ENCODE measurements around the gene THPO. TPM values are rescaled to one million over a fixed set of nuclear protein-coding genes. Genes with fewer than 3 reads are reported as not detected.

THPO gene
- polyA plus RNA-seq, 1 donor (not counting 4 experiments of a cell fraction or from before 2014, with no cell fraction given): not detected

GRCh38 chr3:184332370-184333090 lies 45.5 kb downstream of the THPO start:
- Histone ChIP-seq H3K4me1 (ENCODE audit: control insufficient read depth, extremely low read depth, insufficient read depth, low read length) (peaks cover 62% of the 10 kb centered on the region), H4K20me1 (ENCODE audit: control insufficient read depth, extremely low read depth, insufficient read depth, low read length) (peaks cover 14% of the 10 kb centered on the region), H3K9me1 (ENCODE audit: control insufficient read depth, extremely low read depth, insufficient read depth, low read length) (peaks cover 3% of the 10 kb centered on the region), H3K9me3 (ENCODE audit: control insufficient read depth, low read depth, low read length) (no peaks in the 10 kb centered on the region), H3K79me2 (ENCODE audit: control insufficient read depth, insufficient read depth, low read length) (peaks cover 30% of the 10 kb centered on the region), H3K27me3 (ENCODE audit: control insufficient read depth, extremely low read depth, insufficient read depth, low read length) (no peaks in the 10 kb centered on the region), H3K9ac (ENCODE audit: control insufficient read depth, extremely low read depth, insufficient read depth, low read length) (peak overlapping the region; percentile 64), H3K4me3 (ENCODE audit: control insufficient read depth in 2 of 3, extremely low read depth in 1 of 3, insufficient read depth in 2 of 3, low read depth in 1 of 3, low read length in 3 of 3) (peak overlapping the region in 2 of 3 experiments; percentile 4 to 28), H3K4me2 (ENCODE audit: control insufficient read depth, extremely low read depth, insufficient read depth, low read depth, low read length) (peak overlapping the region; percentile 73), H3K27ac (ENCODE audit: control insufficient read depth, insufficient read depth, low read length) (peak overlapping the region; percentile 85), H2AFZ (ENCODE audit: control insufficient read depth, low read length) (no peak overlapping the region), H3K36me3 (ENCODE audit: control insufficient read depth in 2 of 2, extremely low read depth in 1 of 2, insufficient read depth in 2 of 2, low read length in 2 of 2) (peaks cover 53 to 59% of the 10 kb centered on the region in 2 experiments)
- no peak for TF ChIP-seq EZH2 (IDR thresholded peaks at IDR 0.05; ENCODE audit: low read length)
- TF ChIP-seq, protein P1, sequence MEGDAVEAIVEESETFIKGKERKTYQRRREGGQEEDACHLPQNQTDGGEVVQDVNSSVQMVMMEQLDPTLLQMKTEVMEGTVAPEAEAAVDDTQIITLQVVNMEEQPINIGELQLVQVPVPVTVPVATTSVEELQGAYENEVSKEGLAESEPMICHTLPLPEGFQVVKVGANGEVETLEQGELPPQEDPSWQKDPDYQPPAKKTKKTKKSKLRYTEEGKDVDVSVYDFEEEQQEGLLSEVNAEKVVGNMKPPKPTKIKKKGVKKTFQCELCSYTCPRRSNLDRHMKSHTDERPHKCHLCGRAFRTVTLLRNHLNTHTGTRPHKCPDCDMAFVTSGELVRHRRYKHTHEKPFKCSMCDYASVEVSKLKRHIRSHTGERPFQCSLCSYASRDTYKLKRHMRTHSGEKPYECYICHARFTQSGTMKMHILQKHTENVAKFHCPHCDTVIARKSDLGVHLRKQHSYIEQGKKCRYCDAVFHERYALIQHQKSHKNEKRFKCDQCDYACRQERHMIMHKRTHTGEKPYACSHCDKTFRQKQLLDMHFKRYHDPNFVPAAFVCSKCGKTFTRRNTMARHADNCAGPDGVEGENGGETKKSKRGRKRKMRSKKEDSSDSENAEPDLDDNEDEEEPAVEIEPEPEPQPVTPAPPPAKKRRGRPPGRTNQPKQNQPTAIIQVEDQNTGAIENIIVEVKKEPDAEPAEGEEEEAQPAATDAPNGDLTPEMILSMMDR (optimal IDR thresholded peaks at IDR 0.05 in 1 of 3, IDR thresholded peaks at IDR 0.05 in 1 of 3, conservative IDR thresholded peaks at IDR 0.05 in 1 of 3; ENCODE audit: extremely low read depth in 1 of 3, insufficient read depth in 2 of 3, low read length in 3 of 3): no peak
- FAIRE-seq: peak; percentile 98
- DNase-seq (ENCODE audit: low read depth, low spot score): peak; percentile 70
- dilution Hi-C loops (cut with MboI; ENCODE audit: extremely low pct_ligation_motif_present, low sequenced_read_pairs): no loop called here

GRCh38 chr3:184328516-184328915 lies 49.5 kb downstream of the THPO start:
- DNase-seq (ENCODE audit: low read depth, low spot score) (no peak), FAIRE-seq (no peak)
- H3K79me2 ChIP-seq (ENCODE audit: control insufficient read depth, insufficient read depth, low read length): peaks cover 57% of the 10 kb centered on the region
- H3K27me3 ChIP-seq (ENCODE audit: control insufficient read depth, extremely low read depth, insufficient read depth, low read length): no peaks in the 10 kb centered on the region
- H3K4me3 ChIP-seq (ENCODE audit: control insufficient read depth in 2 of 3, extremely low read depth in 1 of 3, insufficient read depth in 2 of 3, low read depth in 1 of 3, low read length in 3 of 3): no peak overlapping the region
- peaks cover 27% of the 10 kb centered on the region for H3K4me1 ChIP-seq (ENCODE audit: control insufficient read depth, extremely low read depth, insufficient read depth, low read length)
- TF ChIP-seq, protein P1 (optimal IDR thresholded peaks at IDR 0.05 in 1 of 3, IDR thresholded peaks at IDR 0.05 in 1 of 3, conservative IDR thresholded peaks at IDR 0.05 in 1 of 3; ENCODE audit: extremely low read depth in 1 of 3, insufficient read depth in 2 of 3, low read length in 3 of 3): no peak
- no peak for TF ChIP-seq EZH2 (IDR thresholded peaks at IDR 0.05; ENCODE audit: low read length)
- peaks cover 14% of the 10 kb centered on the region for H4K20me1 ChIP-seq (ENCODE audit: control insufficient read depth, extremely low read depth, insufficient read depth, low read length)
- peaks cover 75 to 77% of the 10 kb centered on the region in 2 experiments for H3K36me3 ChIP-seq (ENCODE audit: control insufficient read depth in 2 of 2, extremely low read depth in 1 of 2, insufficient read depth in 2 of 2, low read length in 2 of 2)
- no peak overlapping the region for H3K4me2 ChIP-seq (ENCODE audit: control insufficient read depth, extremely low read depth, insufficient read depth, low read depth, low read length)
- no peaks in the 10 kb centered on the region for H3K9me3 ChIP-seq (ENCODE audit: control insufficient read depth, low read depth, low read length)
- H3K27ac ChIP-seq (ENCODE audit: control insufficient read depth, insufficient read depth, low read length): no peak overlapping the region
- dilution Hi-C loops (cut with MboI; ENCODE audit: extremely low pct_ligation_motif_present, low sequenced_read_pairs): no loop called here
- H3K9ac ChIP-seq (ENCODE audit: control insufficient read depth, extremely low read depth, insufficient read depth, low read length): no peak overlapping the region
- H2AFZ ChIP-seq (ENCODE audit: control insufficient read depth, low read length): no peak overlapping the region
- peaks cover 2% of the 10 kb centered on the region for H3K9me1 ChIP-seq (ENCODE audit: control insufficient read depth, extremely low read depth, insufficient read depth, low read length)
